Activated CD4-positive, alpha-beta T cell treated with anti-CD3 and anti-CD28 coated beads for 1 hour (primary cell): ENCODE measurements around the gene SMIM30.

Source experiments
- DNase-seq: peaks from one replicate; pipeline ENCODE4 v3.0.0-alpha.2; 2020

Gene SMIM30

GRCh38 chr7:113099284-113099919 is 19.0 kb downstream of the SMIM30 start:
- no peak for DNase-seq

- DNase-seq, result no peak
These were observed 23.7 kb downstream of the SMIM30 start for GRCh38 chr7:113094517-113095249.

- no peak for DNase-seq
These were observed 24.8 kb downstream of the SMIM30 start for GRCh38 chr7:113093561-113093960.

- DNase-seq, result no peak
These were observed 25.6 kb downstream of the SMIM30 start for GRCh38 chr7:113092762-113093161.

GRCh38 chr7:113087071-113087998 is 31.0 kb downstream of the SMIM30 start:
- no peak for DNase-seq

GRCh38 chr7:113086431-113086888 is 31.9 kb downstream of the SMIM30 start, which contains the start of gene GPR85:
Gene GPR85, minus strand, starts transcription at chr7:113086827. Its CDS starts 2,106 bp downstream, at chr7:113084721.
- DNase-seq, result no peak

- no peak for DNase-seq
These were observed 32.5 kb downstream of the SMIM30 start for GRCh38 chr7:113085781-113086390.

GRCh38 chr7:113084496-113085172 is 33.7 kb downstream of the SMIM30 start:
- no peak for DNase-seq

- DNase-seq, result no peak
These were observed 34.4 kb downstream of the SMIM30 start for GRCh38 chr7:113083816-113084495.

- no peak for DNase-seq
These were observed 35.1 kb downstream of the SMIM30 start for GRCh38 chr7:113083132-113083815.

GRCh38 chr7:113078331-113078730 is 40.0 kb downstream of the SMIM30 start:
- no peak for DNase-seq

- no peak for DNase-seq
These were observed 41.7 kb downstream of the SMIM30 start for GRCh38 chr7:113076703-113077102.

- no peak for DNase-seq
These were observed 46.9 kb downstream of the SMIM30 start for GRCh38 chr7:113071465-113071864.
